Measurements from ENCODE around the gene FBXW9. TPM values are rescaled to one million over a fixed set of nuclear protein-coding genes. Genes with fewer than 3 reads are reported as not detected.
"Not testable (repeated sequence)": the region's sequence is repeated elsewhere in the genome, so short reads cannot be mapped to it uniquely, and the experiment has no call there.

The FBXW9 gene
- total and polyA plus RNA-seq, 2 of the 8 experiments (the other 6 are each of a cell fraction or from before 2014, with no cell fraction given): 10.8 to 30.1 TPM

DNA sequence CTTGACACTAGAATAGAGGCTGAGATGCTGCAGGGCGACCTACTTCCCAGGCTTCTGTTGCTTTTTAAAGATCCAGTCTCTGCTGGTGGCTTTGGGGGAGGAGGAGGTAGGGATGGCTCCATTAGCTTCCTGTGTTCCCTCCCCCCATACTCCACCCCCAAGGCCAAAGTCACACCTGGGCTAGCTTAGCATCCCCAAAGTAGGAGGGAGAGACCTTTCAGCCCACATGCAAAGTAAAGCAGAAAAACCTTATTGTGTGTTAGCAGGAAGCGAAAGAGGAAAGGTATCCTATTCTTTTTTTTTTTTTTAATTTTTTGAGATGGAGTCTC lies 30.5 kb upstream of the FBXW9 start (continued):
- no peak for TF ChIP-seq TAF7 (optimal IDR thresholded peaks at IDR 0.05; ENCODE audit: borderline replicate concordance, low read depth, low read length)
- no peak for TF ChIP-seq CHD2 (IDR thresholded peaks at IDR 0.05; ENCODE audit: low read length)
- no peak for TF ChIP-seq HDAC2 (IDR thresholded peaks at IDR 0.05; ENCODE audit: borderline replicate concordance in 1 of 2, low read depth in 2 of 2, low read length in 2 of 2)
- TF ChIP-seq SIX5 (IDR thresholded peaks at IDR 0.05; ENCODE audit: low read depth, low read length): no peak
- no peak for TF ChIP-seq CREB1 (IDR thresholded peaks at IDR 0.05)
- no peak for TF ChIP-seq MAFK (IDR thresholded peaks at IDR 0.05; ENCODE audit: low read depth, low read length)
- no peak for TF ChIP-seq TCF12 (IDR thresholded peaks at IDR 0.05; ENCODE audit: low read depth, low read length)

- H2BK20ac ChIP-seq (ENCODE audit: low read length); FAIRE-seq; H4K5ac ChIP-seq (ENCODE audit: insufficient read length, low read depth, low read length); H3K4me1 ChIP-seq (replicated peaks in 1 of 4; ENCODE audit: control insufficient read depth in 3 of 4, insufficient read depth in 4 of 4, low read length in 3 of 4); H3K4ac ChIP-seq (replicated peaks; ENCODE audit: insufficient read length, low read depth, low read length); H2BK120ac ChIP-seq (replicated peaks; ENCODE audit: low read depth, low read length); H2BK15ac ChIP-seq (ENCODE audit: low read length); H3K18ac ChIP-seq (ENCODE audit: extremely low read depth, low read length); H3K56ac ChIP-seq (replicated peaks; ENCODE audit: insufficient read length, low read depth, low read length); H3K9ac ChIP-seq (replicated peaks in 1 of 4; ENCODE audit: extremely low read depth in 1 of 4, low read depth in 3 of 4, low read length in 3 of 4); H4K91ac ChIP-seq (replicated peaks; ENCODE audit: insufficient read length, low read length); H2BK12ac ChIP-seq (ENCODE audit: low read depth, low read length); H2AFZ ChIP-seq (ENCODE audit: low read length); H3K9me3 ChIP-seq (ENCODE audit: insufficient read depth in 2 of 2, low read depth in 1 of 2, low read length in 1 of 2); H3K27me3 ChIP-seq (replicated peaks in 1 of 4; ENCODE audit: control insufficient read depth in 3 of 4, extremely low read depth in 1 of 4, insufficient read depth in 3 of 4, low read length in 3 of 4); H2AK5ac ChIP-seq (ENCODE audit: low read depth, low read length); H3K23me2 ChIP-seq (ENCODE audit: low read depth, low read length); H4K8ac ChIP-seq (ENCODE audit: extremely low read depth, insufficient read depth, low read length); DNase-seq (ENCODE audit: low read depth in 1 of 2, low spot score in 2 of 2); H3K23ac ChIP-seq (ENCODE audit: insufficient read length); H4K20me1 ChIP-seq (replicated peaks in 1 of 2; ENCODE audit: control insufficient read depth in 1 of 2, insufficient read depth in 2 of 2, low read length in 2 of 2); H2BK5ac ChIP-seq (ENCODE audit: low read depth, low read length); H3K4me3 ChIP-seq (ENCODE audit: extremely low read depth in 1 of 4, insufficient read depth in 2 of 4, low read depth in 3 of 4, low read length in 4 of 4); H3K27ac ChIP-seq (ENCODE audit: low read depth, low read length); H3K14ac ChIP-seq (ENCODE audit: insufficient read length); H3K4me2 ChIP-seq (ENCODE audit: insufficient read depth in 1 of 2, low read depth in 2 of 2, low read length in 2 of 2): not testable (repeated sequence)
- POLR2A ChIA-PET (ENCODE audit: partially characterized antibody): interaction anchor here (1.3 to 6.6 kb wide), 4 partner anchors 11 to 65 kb away, joined by 4 to 44 read pairs (median 8); partner anchors contain the start of genes GET3 and JUNB
- Histone ChIP-seq H3K79me2 (ENCODE audit: control insufficient read depth in 1 of 2, insufficient read depth in 2 of 2, low read length in 2 of 2) (peaks cover 13 to 28% of the 10 kb centered on the region in 2 experiments), H3K36me3 (ENCODE audit: control insufficient read depth in 2 of 4, insufficient read depth in 4 of 4, low read length in 3 of 4) (peaks cover 4 to 21% (median 7%) of the 10 kb centered on the region in 4 experiments; a peak in 7 of 8 replicates), H3K79me1 (ENCODE audit: low read depth, low read length) (peaks cover 11% of the 10 kb centered on the region; the same call in 1 of the 2 replicates)
- CTCF ChIA-PET (ENCODE audit: partially characterized antibody): interaction anchor here (0.6 to 3.9 kb wide), 4 partner anchors 8 to 165 kb away, joined by 3 to 20 read pairs (median 6); partner anchors contain the start of genes GCDH and TRIR
- 88% methylated on average over 9 of the region's 10 CpGs; no CpG with 5 or more reads in 1 of the 2 experiments for WGBS, 2 experiments (ENCODE audit: extremely low coverage in 1 of 2, insufficient coverage in 1 of 2, insufficient read length in 1 of 2, insufficient replicate concordance in 2 of 2, low coverage in 1 of 2, low lambda C conversion rate in 2 of 2, missing lambda C conversion rate in 1 of 2)
Measured at GRCh38 chr19:12725612-12726011, 29.2 kb upstream of the FBXW9 start.

Measured in H1 (cell line).